ENCODE data around the gene CABLES2.

DNA sequence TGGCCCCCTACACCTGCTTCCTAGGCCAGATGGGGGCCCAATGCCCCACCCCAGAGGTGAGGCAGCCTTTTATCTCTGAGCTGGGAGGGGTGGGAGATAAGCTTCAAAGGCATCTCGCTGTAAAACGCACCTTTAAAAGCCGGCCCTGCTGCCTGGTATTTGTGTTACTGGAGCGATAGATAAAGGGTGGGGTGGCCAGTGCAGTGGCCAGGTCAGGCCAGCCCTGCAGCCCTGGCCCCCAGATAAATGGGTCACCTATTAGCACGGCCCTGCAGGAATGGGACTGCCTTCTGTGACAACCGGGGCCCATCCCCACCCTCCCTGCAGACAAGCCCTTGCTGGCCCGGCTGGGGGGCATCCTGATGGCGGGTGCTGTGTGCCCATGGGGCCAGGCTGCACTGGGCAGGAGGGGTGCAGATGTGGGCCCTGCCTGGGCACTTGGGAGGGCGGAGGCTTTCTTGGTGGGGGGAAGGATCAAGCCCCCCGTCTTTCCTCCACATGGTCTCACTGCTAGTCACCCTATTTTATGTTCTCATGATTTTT, 23.3 kb upstream of the CABLES2 start:
- no peak for TF ChIP-seq CTCF (IDR thresholded peaks at IDR 0.05; ENCODE audit: low read length)
- no peak for TF ChIP-seq EZH2 (IDR thresholded peaks at IDR 0.05; ENCODE audit: borderline replicate concordance, low read length)

All from OCI-LY1 (cell line).